HG02571 (cell line): ENCODE results near the gene NREP.

Source experiments
- ATAC-seq: cut with Tn5 transposase; IDR thresholded peaks from one replicate; pipeline ENCODE4 v1.9.1; 2021; ENCODE audit warnings: mild to moderate bottlenecking, moderate library complexity; ENCODE audit not compliant: unreplicated experiment

Gene NREP

DNA sequence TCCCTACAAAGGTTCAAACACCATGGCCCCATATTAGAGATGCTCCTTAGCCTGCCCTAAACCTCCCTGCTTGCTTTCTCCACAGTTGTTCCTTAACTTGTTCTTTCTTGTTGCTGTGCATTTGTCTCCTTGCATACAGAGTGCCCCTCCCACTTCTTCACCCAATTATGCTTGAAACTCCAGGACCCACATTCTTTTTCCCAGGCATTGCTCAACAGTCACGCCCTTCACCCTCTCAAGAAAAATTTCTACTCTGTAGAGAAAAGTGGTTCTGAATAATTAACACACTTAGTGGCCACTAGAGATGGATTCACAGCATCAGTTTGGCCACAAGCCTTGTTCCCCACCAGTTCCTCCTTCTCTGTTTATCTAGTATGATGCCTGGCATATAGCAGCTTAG lies 57.7 kb downstream of the NREP start:
- no peak for ATAC-seq

DNA sequence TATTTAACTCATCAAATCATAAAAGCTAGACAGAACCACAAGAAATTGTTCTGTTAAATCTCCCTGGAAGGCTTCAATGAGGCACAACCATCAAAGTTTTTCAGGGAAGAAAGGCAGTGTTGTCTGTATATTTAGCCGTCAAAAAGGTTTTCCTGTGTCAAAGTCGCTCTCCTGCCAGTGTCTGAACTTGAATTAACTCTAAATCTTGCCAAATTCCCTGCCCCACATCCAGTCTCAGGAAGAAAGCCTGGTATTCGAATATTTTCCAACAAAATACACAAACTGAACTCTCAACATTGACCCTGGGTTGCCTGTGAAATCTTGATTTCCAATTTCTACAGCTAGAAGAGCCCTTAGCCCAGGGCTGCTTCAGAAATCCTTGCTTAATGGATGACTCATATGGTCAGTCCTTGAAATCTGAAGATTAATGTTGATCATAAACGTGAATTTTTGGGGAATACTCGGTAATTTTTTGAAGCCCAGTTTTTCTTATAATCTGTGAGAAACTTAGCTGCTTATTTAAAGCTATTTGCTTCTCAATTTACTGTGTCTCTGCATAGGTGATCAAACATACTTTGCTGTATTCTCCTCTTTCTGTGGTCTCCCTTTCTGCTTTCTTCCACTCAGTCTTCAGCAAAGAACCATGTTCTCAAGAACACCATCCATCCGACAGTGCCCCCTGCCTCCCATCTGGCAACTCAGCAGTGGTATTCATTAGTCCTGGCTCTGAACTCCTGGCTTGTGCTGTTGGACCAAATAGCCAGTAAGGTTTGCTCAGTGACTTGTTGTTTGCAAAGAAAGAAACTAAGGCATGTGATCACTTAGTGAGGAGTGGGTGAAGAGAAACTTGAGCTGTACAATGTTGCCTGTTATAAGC lies 58.9 kb downstream of the NREP start:
- ATAC-seq, result no peak

DNA sequence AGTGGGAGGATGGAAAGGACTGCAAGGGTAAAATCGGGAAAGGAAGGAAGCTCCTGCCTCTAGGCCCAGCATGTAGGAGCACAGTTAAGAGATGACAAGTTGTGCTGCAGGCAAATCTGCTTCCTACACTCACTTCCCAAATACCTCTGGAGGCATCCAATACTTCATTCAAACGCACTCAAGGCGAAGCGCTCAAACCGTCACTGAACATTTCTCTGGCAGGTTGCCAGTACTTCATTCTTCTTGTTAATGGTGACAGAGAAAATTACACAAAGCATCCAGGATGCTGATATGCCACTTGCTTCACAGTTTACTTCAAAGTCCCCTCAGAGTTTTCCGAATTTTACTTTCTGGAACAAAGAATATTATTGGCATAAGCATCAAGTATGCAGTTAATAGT lies 59.8 kb downstream of the NREP start:
- ATAC-seq, result no peak

DNA sequence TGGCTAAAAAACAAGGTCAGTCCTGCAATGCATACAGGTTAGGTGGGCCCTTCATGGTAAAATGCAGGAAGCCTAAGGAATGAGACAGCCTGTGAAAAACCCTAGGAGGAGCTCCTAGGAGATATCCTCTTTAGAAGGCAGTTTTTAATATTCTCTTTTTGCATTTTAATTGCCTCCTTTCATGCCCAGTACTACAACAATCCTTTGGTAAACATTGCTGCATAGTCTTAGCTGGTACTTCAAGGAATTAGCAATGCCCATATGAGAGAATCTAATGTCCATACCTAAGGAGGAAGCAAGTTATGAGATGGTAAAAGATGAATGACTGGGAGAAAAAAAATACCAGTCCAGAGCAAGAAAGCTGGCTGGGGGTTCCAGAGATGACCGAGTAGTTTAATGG lies 61.0 kb downstream of the NREP start:
- no peak for ATAC-seq

DNA sequence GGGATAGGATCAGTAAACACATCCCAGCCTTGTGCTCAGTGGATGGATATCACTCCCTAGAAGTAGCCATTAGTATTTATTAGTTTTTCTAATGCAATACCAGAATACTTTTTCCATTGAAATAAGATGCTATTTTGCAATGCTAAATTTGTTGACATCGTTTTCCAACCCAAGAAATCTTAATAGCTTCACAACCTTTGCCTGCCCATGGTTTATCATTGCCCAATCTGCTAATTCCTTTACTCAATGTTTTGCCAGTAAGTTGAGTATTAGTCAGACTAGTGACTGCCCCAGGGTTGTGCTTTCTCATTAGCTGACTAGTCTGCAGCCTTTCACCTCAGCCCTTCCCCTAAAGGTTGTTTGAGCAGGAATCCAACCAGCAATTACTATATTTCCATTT lies 62.9 kb downstream of the NREP start:
- ATAC-seq, result no peak

DNA sequence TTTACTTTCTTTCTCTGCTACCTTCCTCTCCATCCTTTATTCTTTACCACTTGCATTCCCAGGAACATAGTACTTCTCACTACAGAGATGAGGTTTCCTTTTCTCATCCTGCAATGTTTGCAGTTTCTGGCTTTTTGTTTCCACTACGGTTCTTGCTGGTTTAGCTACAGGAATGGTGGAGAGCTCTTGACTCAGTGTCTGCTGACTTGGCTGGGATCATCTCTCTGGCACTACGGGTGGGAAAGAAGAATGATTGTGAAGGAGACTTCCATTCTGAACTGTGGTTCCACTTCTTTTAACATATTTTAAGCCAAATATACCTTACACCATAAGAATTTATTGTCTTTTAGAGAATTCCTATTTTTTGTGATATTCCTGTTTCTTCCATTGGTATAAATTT lies 65.1 kb downstream of the NREP start:
- no peak for ATAC-seq

- no peak for ATAC-seq
Observed at GRCh38 chr5:111691508-111691907, 65.5 kb downstream of the NREP start.

GRCh38 chr5:111689357-111689935 lies 67.5 kb downstream of the NREP start:
- no peak for ATAC-seq

- no peak for ATAC-seq
Observed at GRCh38 chr5:111685969-111686368, 71.0 kb downstream of the NREP start.

DNA sequence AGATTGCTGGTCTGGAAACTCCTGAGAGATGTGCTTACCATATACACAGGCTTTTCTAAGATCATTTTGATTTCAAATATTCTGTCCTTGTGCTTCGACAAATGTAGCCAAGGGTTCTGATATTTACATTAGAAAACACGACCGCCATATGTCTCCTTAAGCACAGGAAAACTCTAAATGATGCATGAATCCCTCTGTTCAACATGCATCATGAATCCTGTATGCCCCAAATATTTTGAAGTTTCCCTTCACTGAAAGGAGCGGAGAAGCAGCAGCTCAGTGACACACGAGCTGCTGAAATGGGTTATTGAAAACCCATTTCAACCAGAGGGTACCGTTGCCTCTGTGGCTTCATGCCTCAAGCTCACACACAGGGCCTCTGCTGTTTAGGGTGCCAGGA lies 74.4 kb downstream of the NREP start:
- no peak for ATAC-seq

DNA sequence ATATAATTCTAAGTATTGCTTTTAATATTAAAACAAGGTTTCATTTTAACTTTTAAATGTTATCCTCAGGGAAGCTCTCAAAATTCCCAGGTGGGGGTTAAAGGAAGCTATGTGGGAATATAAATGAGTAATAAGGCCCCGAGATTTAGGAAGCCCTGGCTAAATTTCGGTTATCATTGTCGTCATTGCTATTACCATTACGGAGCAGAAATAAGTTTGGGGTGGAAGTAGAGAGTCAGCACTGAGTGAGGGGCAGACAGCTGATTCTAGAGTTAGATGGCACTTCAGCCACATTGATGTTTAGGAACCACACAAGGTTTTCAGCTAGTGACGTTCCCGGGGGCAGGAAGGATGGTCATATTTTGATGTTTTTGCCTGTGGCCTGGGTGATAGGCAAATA lies 74.9 kb downstream of the NREP start:
- ATAC-seq, result no peak

- no peak for ATAC-seq
Observed at GRCh38 chr5:111681414-111682120, 75.4 kb downstream of the NREP start.

DNA sequence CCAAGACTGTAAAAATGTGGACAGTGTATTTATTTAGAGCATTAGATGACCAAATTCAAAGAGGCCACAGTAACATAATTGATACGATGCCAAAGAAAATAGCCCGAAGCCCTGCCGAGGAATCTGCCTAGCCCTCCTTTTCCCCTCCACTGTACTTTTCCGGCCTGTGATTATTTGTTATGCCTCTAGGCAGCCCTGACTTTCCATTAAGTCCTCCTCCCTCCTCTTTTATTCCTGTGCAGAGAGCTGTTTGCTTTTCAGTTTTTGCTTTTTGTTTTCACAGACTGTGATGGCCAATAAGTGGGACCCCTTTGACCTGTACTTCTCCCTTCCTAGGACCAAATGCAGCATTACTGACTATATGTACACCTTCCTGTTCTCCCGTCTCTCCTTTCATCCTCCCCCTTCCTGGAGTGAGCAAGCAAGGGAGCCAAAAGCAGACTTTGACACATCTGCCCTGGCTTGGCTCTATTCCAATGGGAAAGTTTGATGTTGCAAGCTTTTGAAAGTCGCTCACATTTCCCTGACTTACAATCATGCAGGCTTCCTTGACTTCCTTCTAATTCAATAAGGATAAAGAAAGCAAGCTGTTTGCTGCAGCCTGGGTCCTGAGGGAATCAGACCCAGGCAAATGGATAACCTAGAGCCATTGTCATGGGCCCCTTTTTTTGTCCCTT lies 76.1 kb downstream of the NREP start:
- ATAC-seq, result no peak

DNA sequence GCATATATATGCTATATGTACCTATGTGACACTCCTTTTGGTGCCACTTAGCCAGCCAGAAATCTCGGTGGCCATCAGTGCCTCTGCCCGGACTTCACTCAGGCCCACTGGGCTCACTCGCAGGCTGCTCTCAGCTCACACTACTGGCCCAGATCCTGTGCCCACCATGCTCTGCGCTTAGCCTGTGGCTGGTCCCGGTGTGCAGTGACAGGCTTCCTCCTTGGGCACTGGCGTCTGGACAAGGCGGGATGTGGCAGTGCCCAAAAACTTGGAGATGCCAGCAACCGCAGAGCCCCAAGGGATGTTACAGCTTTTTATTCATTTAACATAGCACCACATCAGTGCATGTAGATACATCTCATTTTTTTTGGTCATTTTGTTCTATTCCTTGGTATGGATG lies 77.4 kb downstream of the NREP start:
- ATAC-seq, result no peak
